Measurements from ENCODE around the gene PCDHAC2.

PCDHAC2 gene

GRCh38 chr5:140966293-140967225 lies at the start of gene PCDHAC2:
PCDHAC2 (plus strand) TSS chr5:140966476; CDS start chr5:140966767, 291 bp downstream.
- no peak for TF ChIP-seq CTCF (IDR thresholded peaks at IDR 0.05; ENCODE audit: low read depth, low read length, missing control alignments)
- no peak for DNase-seq (ENCODE audit: low read depth)
- no peak within 1 kb of the TSS for H3K4me3 ChIP-seq (ENCODE audit: low read depth, low read length)

GRCh38 chr5:140923601-140924000 lies 42.7 kb upstream of the PCDHAC2 start:
- H3K4me3 ChIP-seq (ENCODE audit: low read depth, low read length) = no peak overlapping the region
- TF ChIP-seq CTCF (IDR thresholded peaks at IDR 0.05; ENCODE audit: low read depth, low read length, missing control alignments) = no peak
- no peak for DNase-seq (ENCODE audit: low read depth)

- no peak for DNase-seq (ENCODE audit: low read depth)
- TF ChIP-seq CTCF (IDR thresholded peaks at IDR 0.05; ENCODE audit: low read depth, low read length, missing control alignments) = no peak
- no peak within 1 kb of the TSS for H3K4me3 ChIP-seq (ENCODE audit: low read depth, low read length)
Observed at GRCh38 chr5:140925806-140926442, 40.4 kb upstream of the PCDHAC2 start, which contains the start of gene PCDHAC1. PCDHAC1 (plus strand) TSS chr5:140926299; CDS start chr5:140926893, 594 bp downstream.

- no peak overlapping the region for H3K4me3 ChIP-seq (ENCODE audit: low read depth, low read length)
- no peak for DNase-seq (ENCODE audit: low read depth)
Observed at GRCh38 chr5:140926443-140927227, 39.6 kb upstream of the PCDHAC2 start.

GRCh38 chr5:140927228-140927573 lies 39.1 kb upstream of the PCDHAC2 start:
- H3K4me3 ChIP-seq (ENCODE audit: low read depth, low read length) = no peak overlapping the region
- DNase-seq (ENCODE audit: low read depth) = no peak
- no peak for TF ChIP-seq CTCF (IDR thresholded peaks at IDR 0.05; ENCODE audit: low read depth, low read length, missing control alignments)

More at GRCh38 chr5:140926443-140927227, 39.6 kb upstream of the PCDHAC2 start:
- no peak for TF ChIP-seq CTCF (IDR thresholded peaks at IDR 0.05; ENCODE audit: low read depth, low read length, missing control alignments)

GRCh38 chr5:140934964-140935606 lies 31.2 kb upstream of the PCDHAC2 start:
- no peak overlapping the region for H3K4me3 ChIP-seq (ENCODE audit: low read depth, low read length)
- no peak for DNase-seq (ENCODE audit: low read depth)
- TF ChIP-seq CTCF (IDR thresholded peaks at IDR 0.05; ENCODE audit: low read depth, low read length, missing control alignments) = no peak

All from GM12864 (cell line).